OCI-LY3 (cell line): ENCODE measurements around the gene HS6ST2.
"Not testable (repeated sequence)": the region's sequence is repeated elsewhere in the genome, so short reads cannot be mapped to it uniquely, and the experiment has no call there.

ENCODE experiments used
- H2AFZ ChIP-seq: fragments of 200-600, 300-600 bp; shearing (Covaris generic); 2 replicates; pipeline ENCODE4 v1.6.0; 2014; ENCODE audit warnings: antibody characterized with exemption, low read depth, low read length
- H3K27ac ChIP-seq: fragments of 200-600, 300-600 bp; sonication (generic); 2 replicates; pipeline ENCODE4 v1.5.1; 2014; ENCODE audit warnings: mild to moderate bottlenecking, low read length, moderate library complexity, mixed read lengths
- H3K27me3 ChIP-seq: fragments of 200-600, 300-600 bp; sonication (generic); 2 replicates; pipeline ENCODE4 v1.6.1; 2014; ENCODE audit warnings: low read depth, low read length, mixed read lengths
- H3K36me3 ChIP-seq: fragments of 200-600, 300-600 bp; sonication (generic); replicated peaks from 2 replicates; pipeline ENCODE3; 2014; ENCODE audit warnings: low read depth, low read length, mixed read lengths
- H3K4me1 ChIP-seq: fragments of 300-600, 200-600 bp; sonication (generic); 2 replicates; pipeline ENCODE4 v1.6.1; 2014; ENCODE audit warnings: low read length, mixed read lengths
- H3K4me2 ChIP-seq: fragments of 200-600, 300-600 bp; sonication (generic); 2 replicates; pipeline ENCODE4 v1.6.1; 2014; ENCODE audit warnings: low read length, mixed read lengths
- H3K4me3 ChIP-seq: fragments of 300-600, 200-600 bp; sonication (generic); 2 replicates; pipeline ENCODE4 v1.5.1; 2014; ENCODE audit warnings: antibody characterized with exemption, mild to moderate bottlenecking, low read length, moderate library complexity
- H3K79me2 ChIP-seq: fragments of 300-600, 200-600 bp; shearing (Covaris generic); 2 replicates; pipeline ENCODE4 v1.6.1; 2014; ENCODE audit warnings: mild to moderate bottlenecking, low read length, mixed read lengths
- H3K9ac ChIP-seq: fragments of 300-600, 200-600 bp; shearing (Covaris generic); 2 replicates; pipeline ENCODE4 v1.6.0; 2014; ENCODE audit warnings: mild to moderate bottlenecking, low read length, moderate library complexity
- H3K9me3 ChIP-seq: fragments of 200-600, 300-600 bp; shearing (Covaris generic); 2 replicates; pipeline ENCODE4 v1.6.1; 2014; ENCODE audit warnings: low read length, mixed read lengths; ENCODE audit not compliant: insufficient read depth
- H4K20me1 ChIP-seq: fragments of 200-600, 300-600 bp; sonication (generic); 2 replicates; pipeline ENCODE4 v1.6.1; 2016; ENCODE audit warnings: low read length, mixed read lengths; ENCODE audit not compliant: insufficient read depth
- EZH2phosphoT487 ChIP-seq: fragments of 200-600 bp; shearing (Covaris generic); IDR thresholded peaks from 2 replicates; pipeline ENCODE4 v1.6.1; 2018; ENCODE audit warnings: antibody characterized with exemption, mixed run types, low read depth
- TF ChIP-seq, protein P1 (sequence below): fragments of 200-600, 300-600 bp; sonication (generic); IDR thresholded peaks from 2 replicates; pipeline ENCODE4 v1.5.1; 2014; ENCODE audit warnings: antibody characterized with exemption, low read length, low read depth

The HS6ST2 gene

DNA sequence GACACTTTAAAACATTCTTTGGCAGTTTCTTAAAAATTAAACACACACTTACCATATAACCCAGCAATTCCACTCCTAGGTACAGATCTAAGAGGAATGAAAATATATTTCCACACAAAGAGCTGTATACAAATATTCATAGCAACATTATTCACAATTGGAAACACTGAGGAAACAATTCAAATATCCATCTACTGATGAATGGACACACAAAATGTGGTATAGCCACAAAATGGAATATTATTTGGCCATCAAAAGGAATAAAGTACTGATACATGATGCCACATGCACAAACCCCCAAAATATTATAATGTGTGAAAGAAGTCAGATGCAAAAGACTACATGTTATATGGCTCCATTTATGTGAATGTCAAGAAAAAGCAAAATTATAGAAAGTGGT is 70.9 kb downstream of the HS6ST2 start:
- H3K4me3 ChIP-seq = no peak overlapping the region
- no peak overlapping the region for H3K4me2 ChIP-seq
- H3K4me1 ChIP-seq = no peaks in the 10 kb centered on the region
- no peaks in the 10 kb centered on the region for H3K9me3 ChIP-seq
- H3K9ac ChIP-seq = no peak overlapping the region
- H3K79me2 ChIP-seq = no peaks in the 10 kb centered on the region
- H3K27ac ChIP-seq = no peak overlapping the region
- no peak overlapping the region for H2AFZ ChIP-seq
- no peaks in the 10 kb centered on the region for H3K27me3 ChIP-seq
- no peaks in the 10 kb centered on the region for H3K36me3 ChIP-seq
- no peaks in the 10 kb centered on the region for H4K20me1 ChIP-seq
- TF ChIP-seq, protein P1, sequence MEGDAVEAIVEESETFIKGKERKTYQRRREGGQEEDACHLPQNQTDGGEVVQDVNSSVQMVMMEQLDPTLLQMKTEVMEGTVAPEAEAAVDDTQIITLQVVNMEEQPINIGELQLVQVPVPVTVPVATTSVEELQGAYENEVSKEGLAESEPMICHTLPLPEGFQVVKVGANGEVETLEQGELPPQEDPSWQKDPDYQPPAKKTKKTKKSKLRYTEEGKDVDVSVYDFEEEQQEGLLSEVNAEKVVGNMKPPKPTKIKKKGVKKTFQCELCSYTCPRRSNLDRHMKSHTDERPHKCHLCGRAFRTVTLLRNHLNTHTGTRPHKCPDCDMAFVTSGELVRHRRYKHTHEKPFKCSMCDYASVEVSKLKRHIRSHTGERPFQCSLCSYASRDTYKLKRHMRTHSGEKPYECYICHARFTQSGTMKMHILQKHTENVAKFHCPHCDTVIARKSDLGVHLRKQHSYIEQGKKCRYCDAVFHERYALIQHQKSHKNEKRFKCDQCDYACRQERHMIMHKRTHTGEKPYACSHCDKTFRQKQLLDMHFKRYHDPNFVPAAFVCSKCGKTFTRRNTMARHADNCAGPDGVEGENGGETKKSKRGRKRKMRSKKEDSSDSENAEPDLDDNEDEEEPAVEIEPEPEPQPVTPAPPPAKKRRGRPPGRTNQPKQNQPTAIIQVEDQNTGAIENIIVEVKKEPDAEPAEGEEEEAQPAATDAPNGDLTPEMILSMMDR = no peak
- no peak for TF ChIP-seq EZH2phosphoT487

DNA sequence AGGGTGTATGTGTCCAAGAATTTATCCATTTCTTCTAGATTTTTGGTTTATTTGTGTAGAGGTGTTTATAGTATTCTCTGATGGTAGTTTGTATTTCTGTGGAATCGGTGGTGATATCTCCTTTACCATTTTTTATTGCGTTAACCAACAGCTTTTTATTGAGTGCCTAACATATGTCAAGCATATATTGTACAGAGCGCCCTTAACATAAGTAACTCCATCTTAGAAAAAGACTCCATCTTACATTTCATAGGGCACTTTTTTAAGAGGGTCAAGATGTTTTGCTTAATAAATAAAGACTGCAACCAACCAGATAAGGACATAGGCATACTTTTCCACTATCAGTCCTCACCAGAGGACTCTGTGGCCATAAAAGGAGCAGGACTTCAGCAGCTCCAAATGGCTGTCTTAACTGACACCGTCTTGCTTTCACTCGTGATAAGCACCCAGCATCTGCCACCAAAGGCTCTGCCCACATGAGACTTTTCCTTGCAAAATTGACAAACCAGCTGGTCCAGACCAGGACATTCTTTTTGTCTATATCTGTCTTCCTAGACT is 75.0 kb downstream of the HS6ST2 start:
- Histone ChIP-seq H3K4me3 (no peak overlapping the region), H3K4me1 (no peaks in the 10 kb centered on the region), H3K4me2 (no peak overlapping the region), H3K27ac (no peak overlapping the region), H2AFZ (no peak overlapping the region), H4K20me1 (no peaks in the 10 kb centered on the region), H3K9me3 (no peaks in the 10 kb centered on the region), H3K36me3 (no peaks in the 10 kb centered on the region), H3K9ac (no peak overlapping the region), H3K79me2 (no peaks in the 10 kb centered on the region), H3K27me3 (no peaks in the 10 kb centered on the region)
- TF ChIP-seq, protein P1 = no peak
- TF ChIP-seq EZH2phosphoT487 = no peak

DNA sequence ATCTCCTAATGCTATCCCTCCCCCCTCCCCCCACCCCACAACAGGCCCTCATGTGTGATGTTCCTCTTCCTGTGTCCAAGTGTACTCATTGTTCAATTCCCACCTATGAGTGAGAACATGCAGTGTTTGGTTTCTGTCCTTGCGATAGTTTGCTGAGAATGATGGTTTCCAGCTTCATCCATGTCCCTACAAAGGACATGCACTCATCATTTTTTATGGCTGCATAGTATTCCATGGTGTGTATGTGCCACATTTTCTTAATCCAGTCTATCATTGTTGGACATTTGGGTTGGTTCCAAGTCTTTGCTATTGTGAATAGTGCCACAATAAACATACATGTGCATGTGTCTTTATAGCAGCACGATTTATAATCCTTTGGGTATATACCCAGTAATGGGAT is 77.7 kb downstream of the HS6ST2 start:
- H3K36me3 ChIP-seq, H3K4me3 ChIP-seq, H3K4me2 ChIP-seq, H3K79me2 ChIP-seq, H3K9ac ChIP-seq, H3K4me1 ChIP-seq, H3K9me3 ChIP-seq, H4K20me1 ChIP-seq, H3K27ac ChIP-seq, H3K27me3 ChIP-seq, H2AFZ ChIP-seq: not testable (repeated sequence)

DNA sequence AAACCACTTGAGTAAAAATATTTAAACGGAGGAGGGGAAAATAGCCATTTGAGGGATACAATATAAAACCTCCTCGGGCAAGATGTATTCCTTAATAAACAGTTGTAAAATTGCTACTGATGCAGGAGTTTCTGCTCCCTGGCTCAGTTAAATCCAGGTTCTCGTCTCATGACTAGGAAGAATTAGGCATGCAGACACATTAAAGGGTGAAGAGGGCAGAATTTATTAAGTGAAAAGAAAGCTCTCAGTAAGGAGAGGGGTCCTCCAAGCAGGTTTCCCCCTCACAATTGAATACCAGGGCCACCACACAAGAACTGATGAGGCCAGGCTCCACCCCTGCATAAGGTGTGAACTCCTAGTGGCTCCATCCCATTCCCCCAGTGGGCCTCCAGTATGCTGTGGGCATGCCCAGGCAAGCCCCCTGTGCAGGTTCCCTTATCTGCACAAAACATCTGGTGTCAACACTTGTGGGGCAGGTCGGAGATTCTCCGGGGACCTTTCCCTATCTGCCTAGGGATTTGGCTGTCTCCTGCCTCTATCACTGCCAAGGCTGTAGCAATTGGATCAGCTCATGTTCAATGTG is 80.4 kb downstream of the HS6ST2 start:
- Histone ChIP-seq H3K36me3 (no peaks in the 10 kb centered on the region), H4K20me1 (no peaks in the 10 kb centered on the region), H3K4me2 (no peak overlapping the region), H3K9ac (no peak overlapping the region), H3K9me3 (no peaks in the 10 kb centered on the region), H3K4me3 (no peak overlapping the region), H3K4me1 (no peaks in the 10 kb centered on the region), H2AFZ (no peak overlapping the region), H3K79me2 (no peaks in the 10 kb centered on the region), H3K27me3 (no peaks in the 10 kb centered on the region), H3K27ac (no peak overlapping the region)
- TF ChIP-seq EZH2phosphoT487 = no peak

DNA sequence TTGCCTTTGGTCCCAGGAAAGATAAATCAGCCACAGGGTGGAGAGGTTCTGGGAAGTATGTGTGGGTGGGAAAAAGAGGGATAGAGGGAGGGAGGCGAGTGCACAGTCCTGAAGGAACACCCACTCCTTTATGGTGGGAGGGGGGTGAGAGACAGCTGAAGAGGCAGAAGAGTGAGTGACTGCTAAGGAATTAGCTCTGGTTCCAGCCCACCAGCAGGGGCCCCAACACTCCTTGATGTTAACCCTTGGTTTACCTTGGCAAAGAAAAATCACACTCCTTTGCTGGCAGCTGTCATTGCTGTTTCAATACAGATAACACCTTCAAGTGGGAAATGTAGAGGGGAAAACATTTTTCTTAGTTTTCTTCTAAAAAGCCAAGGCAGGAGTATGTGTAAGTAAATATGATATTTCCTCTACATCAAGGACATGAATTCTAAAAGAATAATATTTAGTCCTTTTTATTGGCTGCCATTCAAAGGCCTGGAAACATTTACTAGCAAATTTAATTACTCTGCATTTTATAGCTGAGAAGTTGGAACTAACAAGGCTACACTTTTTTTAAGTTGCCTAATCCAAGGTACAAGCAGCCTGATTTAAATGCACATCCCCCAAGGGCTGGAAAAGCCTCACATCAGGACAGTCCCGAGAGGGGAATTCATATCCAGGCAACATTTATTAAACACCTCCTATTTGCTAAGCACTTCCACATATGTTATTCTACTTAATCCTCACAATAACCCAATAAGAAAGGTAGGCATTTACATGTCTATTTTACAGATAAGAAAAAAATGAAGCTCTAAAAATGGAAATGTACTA is 81.7 kb downstream of the HS6ST2 start:
- Histone ChIP-seq H3K27ac (no peak overlapping the region), H4K20me1 (no peaks in the 10 kb centered on the region), H3K4me3 (no peak overlapping the region), H3K4me1 (no peaks in the 10 kb centered on the region), H2AFZ (no peak overlapping the region), H3K36me3 (no peaks in the 10 kb centered on the region), H3K9ac (no peak overlapping the region), H3K27me3 (no peaks in the 10 kb centered on the region), H3K79me2 (no peaks in the 10 kb centered on the region), H3K4me2 (no peak overlapping the region), H3K9me3 (no peaks in the 10 kb centered on the region)
- TF ChIP-seq, protein P1 = no peak
- no peak for TF ChIP-seq EZH2phosphoT487
